BLaER1 treated with 17β-estradiol and CSF1 and Interleukin-3, amounts not matched to agents 10 nM and 100 nM (cell line): ENCODE measurements around the gene HIP1R.

Source experiments
- H3K27ac ChIP-seq, 11 experiments: shearing (Covaris generic); formaldehyde crosslinking; 2 replicates each; pipeline ENCODE4 v1.8.1; 2022
- H3K27me3 ChIP-seq, 11 experiments: shearing (Covaris generic); formaldehyde crosslinking; 2 replicates each; pipeline ENCODE4 v1.8.1; 2022
- H3K36me3 ChIP-seq, 11 experiments: shearing (Covaris generic); formaldehyde crosslinking; 2 replicates each; pipeline ENCODE4 v1.8.1; 2022
- H3K4me1 ChIP-seq, 10 experiments: shearing (Covaris generic); formaldehyde crosslinking; 2 replicates each; pipeline ENCODE4 v1.8.1; 2022
- H3K4me2 ChIP-seq, 11 experiments: shearing (Covaris generic); formaldehyde crosslinking; 2 replicates each; pipeline ENCODE4 v1.8.1; 2022
- H3K4me3 ChIP-seq, 10 experiments: shearing (Covaris generic); formaldehyde crosslinking; 2 replicates each; pipeline ENCODE4 v1.8.1; 2022
- H3K9ac ChIP-seq, 11 experiments: shearing (Covaris generic); formaldehyde crosslinking; 2 replicates each; pipeline ENCODE4 v1.8.1; 2022
- H3K9me3 ChIP-seq, 11 experiments: shearing (Covaris generic); formaldehyde crosslinking; replicated peaks in 1 of 11; 2 replicates each; pipeline ENCODE4 v1.8.1; 2022
- H4K20me1 ChIP-seq, 11 experiments: shearing (Covaris generic); formaldehyde crosslinking; 2 replicates each; pipeline ENCODE4 v1.8.1; 2022
- Cebpa-rat ChIP-seq, 11 experiments: shearing (Covaris generic); IDR thresholded peaks; 2 replicates each; pipeline ENCODE4 v1.8.1; 2022

The HIP1R gene

DNA sequence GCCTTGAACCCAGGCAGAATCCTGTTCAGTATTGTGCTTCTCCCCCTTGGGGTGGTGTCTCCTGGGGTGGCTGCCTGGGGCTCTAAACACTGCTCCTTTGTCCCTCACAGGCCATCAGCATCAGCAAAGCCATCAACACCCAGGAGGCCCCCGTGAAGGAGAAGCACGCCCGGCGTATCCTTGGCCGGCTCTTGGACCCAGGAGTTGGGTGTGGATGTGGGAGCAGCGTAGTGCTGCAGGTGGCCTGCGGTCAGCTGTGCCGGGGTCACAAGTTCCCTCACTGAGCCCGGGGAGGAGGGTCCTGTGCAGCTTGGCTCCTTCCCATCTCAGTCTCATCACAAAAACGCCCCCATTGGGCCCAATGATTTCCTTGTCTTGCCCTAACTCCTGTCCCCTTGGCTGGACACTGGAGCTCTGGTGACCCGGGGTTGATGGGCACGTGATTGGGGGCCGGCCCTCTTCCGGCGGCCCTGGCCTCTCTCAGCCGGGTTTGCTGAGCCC, 12.7 kb downstream of the HIP1R start:
- no peak overlapping the region for H3K4me2 ChIP-seq
- H4K20me1 ChIP-seq: peaks cover 0 to 83% (median 21%) of the 10 kb centered on the region in 11 experiments; a peak in 9 of 22 replicates
- 0 out of 22 replicates have a peak overlapping the region, but pooled peaks of 1 of the 11 experiments have one; percentile 9 for H3K27ac ChIP-seq
- no peak for TF ChIP-seq Cebpa-rat (IDR thresholded peaks at IDR 0.05)
- H3K4me1 ChIP-seq: peaks cover 18 to 62% (median 56%) of the 10 kb centered on the region in 10 experiments
- H3K36me3 ChIP-seq: peaks cover 0 to 49% (median 18%) of the 10 kb centered on the region in 11 experiments; a peak in 11 of 22 replicates
- no peaks in the 10 kb centered on the region for H3K27me3 ChIP-seq
- H3K9me3 ChIP-seq: no peaks in the 10 kb centered on the region
- no peak overlapping the region for H3K4me3 ChIP-seq
- peak overlapping the region in 1 of 11 experiments; percentile 29; a peak in 1 of 22 replicates for H3K9ac ChIP-seq

DNA sequence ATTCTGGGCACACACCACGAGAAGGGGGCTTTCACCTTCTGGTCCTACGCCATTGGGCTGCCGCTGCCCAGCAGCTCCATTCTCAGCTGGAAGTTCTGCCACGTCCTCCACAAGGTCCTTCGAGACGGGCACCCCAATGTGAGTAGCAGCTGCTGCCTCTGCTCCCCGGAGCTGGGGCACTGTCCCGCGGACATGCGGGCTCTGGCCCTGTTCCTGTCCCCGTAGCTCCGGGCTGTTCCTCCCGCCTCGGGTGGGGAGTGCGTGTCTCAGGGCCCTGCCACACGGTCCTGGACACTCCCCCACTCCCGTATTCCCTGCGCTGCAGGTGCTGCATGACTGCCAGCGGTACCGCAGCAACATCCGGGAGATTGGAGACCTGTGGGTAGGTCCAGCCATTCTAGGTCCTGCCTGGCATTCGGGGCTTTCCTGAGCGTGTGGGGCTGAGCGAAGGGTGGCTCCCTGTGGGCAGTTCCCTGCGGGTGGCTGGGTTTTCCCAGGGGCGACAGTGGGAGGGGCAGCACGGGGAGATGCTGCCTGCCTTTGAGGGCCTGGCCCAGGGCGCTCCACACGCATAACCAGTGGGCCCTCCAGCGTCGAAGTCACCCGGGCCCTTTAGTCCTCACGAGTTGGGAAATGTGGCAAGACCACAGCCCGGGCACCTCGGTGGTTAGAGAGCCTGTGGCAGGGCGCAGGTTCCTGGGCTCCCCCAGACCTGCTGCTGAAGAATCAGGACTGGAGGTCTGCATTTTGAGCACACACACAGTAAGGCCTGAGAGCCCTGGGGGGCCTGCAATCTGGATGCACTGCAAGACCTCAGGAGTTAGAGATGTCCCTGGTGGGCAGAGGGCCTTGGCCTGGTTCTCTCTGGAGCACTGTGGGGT, 13.5 kb downstream of the HIP1R start:
- no peak overlapping the region for H3K4me2 ChIP-seq
- H3K36me3 ChIP-seq: peaks cover 0 to 49% (median 18%) of the 10 kb centered on the region in 11 experiments; a peak in 11 of 22 replicates
- no peak overlapping the region for H3K4me3 ChIP-seq
- H3K9ac ChIP-seq: peak overlapping the region in 1 of 11 experiments; percentile 29; a peak in 1 of 22 replicates
- peaks cover 0 to 79% (median 17%) of the 10 kb centered on the region in 11 experiments; a peak in 9 of 22 replicates for H4K20me1 ChIP-seq
- no peak for TF ChIP-seq Cebpa-rat (IDR thresholded peaks at IDR 0.05)
- H3K9me3 ChIP-seq: no peaks in the 10 kb centered on the region
- no peak overlapping the region for H3K27ac ChIP-seq
- H3K4me1 ChIP-seq: peaks cover 16 to 56% (median 48%) of the 10 kb centered on the region in 10 experiments
- H3K27me3 ChIP-seq: no peaks in the 10 kb centered on the region

DNA sequence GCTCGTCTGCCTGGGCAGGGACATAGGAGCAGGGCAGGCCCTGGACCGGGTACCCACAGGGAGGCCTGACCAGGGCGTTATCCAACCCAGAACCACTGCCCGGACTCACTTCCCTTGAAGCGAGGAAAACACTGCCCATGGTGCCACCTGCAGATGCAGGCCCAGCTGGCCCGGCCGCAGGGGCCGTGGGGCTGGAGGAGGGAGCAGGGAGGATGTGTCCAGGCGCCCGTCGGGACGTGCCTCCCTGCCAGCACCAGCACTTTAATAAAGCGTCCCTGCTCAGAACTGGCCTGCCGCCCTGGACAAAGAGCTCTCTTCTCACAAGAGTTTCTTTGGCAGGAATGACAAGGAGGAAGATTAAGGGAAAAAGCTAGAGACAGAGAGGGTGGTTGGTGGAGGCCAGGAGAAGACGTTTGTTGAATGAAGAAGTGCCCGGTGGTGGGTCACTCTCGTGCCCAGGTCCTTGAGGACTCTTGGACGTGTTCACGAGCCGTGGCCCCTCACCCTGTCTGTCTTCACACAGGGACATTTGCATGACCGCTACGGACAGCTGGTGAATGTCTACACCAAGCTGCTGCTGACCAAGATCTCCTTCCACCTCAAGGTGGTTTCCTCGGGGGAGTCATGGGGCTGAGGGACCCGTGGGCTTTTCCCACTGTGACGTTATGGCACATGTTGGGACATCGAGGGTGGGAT, 14.2 kb downstream of the HIP1R start:
- no peak overlapping the region for H3K4me3 ChIP-seq

DNA sequence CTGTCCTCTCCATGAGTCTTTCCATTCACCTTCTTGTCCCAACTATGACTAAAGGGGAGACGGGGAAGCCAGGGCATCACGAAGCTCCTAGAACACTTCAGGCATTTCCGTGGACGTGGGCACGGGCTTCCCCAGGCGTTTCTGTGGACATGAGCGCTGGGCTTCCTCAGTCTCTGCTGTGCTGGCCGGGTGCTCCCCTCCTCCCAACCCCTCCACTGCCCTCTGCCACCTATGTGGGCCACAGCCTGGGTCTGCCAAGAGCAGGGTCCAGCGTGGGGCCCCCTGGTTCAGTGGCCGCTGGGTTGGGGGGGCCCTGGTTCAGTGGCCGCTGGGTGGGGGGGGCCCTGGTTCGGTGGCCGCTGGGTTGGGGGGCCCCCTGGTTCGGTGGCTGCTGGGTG, 14.8 kb downstream of the HIP1R start:
- Histone ChIP-seq H3K27me3 (peaks cover 0 to 7% (median 0%) of the 10 kb centered on the region in 11 experiments; a peak in 3 of 22 replicates), H3K9ac (no peak overlapping the region), H3K4me2 (no peak overlapping the region), H3K4me1 (peaks cover 11 to 53% (median 42%) of the 10 kb centered on the region in 10 experiments), H3K4me3 (no peak overlapping the region), H3K9me3 (no peaks in the 10 kb centered on the region), H4K20me1 (peaks cover 0 to 78% (median 9%) of the 10 kb centered on the region in 11 experiments; a peak in 11 of 22 replicates), H3K27ac (no peak overlapping the region), H3K36me3 (peaks cover 0 to 57% (median 18%) of the 10 kb centered on the region in 11 experiments; a peak in 11 of 22 replicates)
- TF ChIP-seq Cebpa-rat (IDR thresholded peaks at IDR 0.05): no peak

More for the DNA sequence above, 14.2 kb downstream of the HIP1R start:
- Histone ChIP-seq H4K20me1 (peaks cover 0 to 78% (median 9%) of the 10 kb centered on the region in 11 experiments; a peak in 10 of 22 replicates), H3K9me3 (no peaks in the 10 kb centered on the region), H3K4me1 (peaks cover 16 to 53% (median 42%) of the 10 kb centered on the region in 10 experiments), H3K27me3 (0 out of 22 replicates have a peak, but pooled peaks cover 0 to 2% (median 0%) of the 10 kb centered on the region in 11 experiments), H3K27ac (no peak overlapping the region; a peak in 1 of 22 replicates), H3K36me3 (peaks cover 0 to 51% (median 18%) of the 10 kb centered on the region in 11 experiments; a peak in 11 of 22 replicates), H3K9ac (no peak overlapping the region), H3K4me2 (no peak overlapping the region)
- no peak for TF ChIP-seq Cebpa-rat (IDR thresholded peaks at IDR 0.05)

DNA sequence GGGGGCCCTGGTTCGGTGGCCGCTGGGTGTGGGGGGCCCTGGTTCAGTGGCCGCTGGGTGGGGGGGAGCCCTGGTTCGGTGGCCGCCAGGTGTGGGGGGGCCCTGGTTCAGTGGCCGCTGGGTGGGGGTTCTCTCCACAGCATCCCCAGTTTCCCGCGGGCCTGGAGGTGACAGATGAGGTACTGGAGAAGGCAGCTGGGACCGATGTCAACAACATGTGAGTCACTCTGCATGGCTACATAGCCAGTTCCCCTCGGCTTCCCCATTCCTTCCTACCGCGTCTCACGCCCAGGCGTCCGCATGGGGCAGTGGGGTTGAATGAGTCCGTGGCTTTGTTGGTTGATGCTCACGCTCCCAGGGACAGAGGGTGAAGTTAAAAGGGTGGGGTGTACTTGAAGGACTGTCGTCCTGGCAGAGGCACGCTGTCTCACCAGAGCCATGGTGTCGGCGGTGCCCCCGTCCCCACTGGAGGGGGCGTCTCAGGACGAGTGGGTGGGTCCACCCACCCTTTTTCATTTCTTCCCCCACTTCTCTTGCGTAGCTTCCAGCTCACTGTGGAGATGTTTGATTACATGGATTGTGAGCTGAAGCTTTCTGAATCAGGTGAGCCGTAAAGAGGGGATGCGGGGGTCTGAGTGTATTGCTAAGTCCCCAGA, 15.6 kb downstream of the HIP1R start:
- no peaks in the 10 kb centered on the region for H3K9me3 ChIP-seq
- H4K20me1 ChIP-seq: peaks cover 0 to 78% (median 12%) of the 10 kb centered on the region in 11 experiments; a peak in 12 of 22 replicates
- peaks cover 10 to 53% (median 42%) of the 10 kb centered on the region in 10 experiments for H3K4me1 ChIP-seq
- no peak overlapping the region for H3K4me3 ChIP-seq
- H3K27ac ChIP-seq: peak overlapping the region in 1 of 11 experiments; percentile 25; a peak in 1 of 22 replicates
- H3K4me2 ChIP-seq: peak overlapping the region in 8 of 11 experiments; percentile 57 to 85 (median 65); a peak in 10 of 22 replicates
- no peak overlapping the region for H3K9ac ChIP-seq
- peaks cover 0 to 14% (median 0%) of the 10 kb centered on the region in 11 experiments; a peak in 3 of 22 replicates for H3K27me3 ChIP-seq
- no peak for TF ChIP-seq Cebpa-rat (IDR thresholded peaks at IDR 0.05)
- peaks cover 0 to 60% (median 18%) of the 10 kb centered on the region in 11 experiments; a peak in 11 of 22 replicates for H3K36me3 ChIP-seq

DNA sequence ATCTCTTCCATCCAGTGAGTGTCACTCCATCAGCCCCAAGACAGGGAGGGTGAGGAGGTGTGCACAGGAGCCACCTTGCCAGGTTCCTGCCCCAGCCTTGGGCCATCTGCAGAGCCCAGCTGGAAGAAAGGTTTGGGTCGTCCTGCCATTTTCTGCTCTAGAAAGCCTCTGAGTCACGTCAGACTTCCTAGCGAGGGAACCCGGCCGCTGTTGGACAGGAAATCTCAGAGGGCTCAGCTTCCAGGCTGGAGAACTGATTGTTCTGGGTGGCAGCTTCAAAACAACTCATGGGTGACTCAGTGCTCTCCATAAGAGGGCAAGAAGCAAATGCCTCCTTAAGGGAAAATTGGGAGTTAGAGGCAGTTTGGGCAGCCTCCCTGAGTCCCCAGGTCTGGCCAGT, 16.6 kb downstream of the HIP1R start:
- Histone ChIP-seq H3K27me3 (peaks cover 0 to 21% (median 0%) of the 10 kb centered on the region in 11 experiments; a peak in 3 of 22 replicates), H3K4me2 (peak overlapping the region; percentile 55 to 85 (median 65)), H3K4me1 (peaks cover 16 to 52% (median 44%) of the 10 kb centered on the region in 10 experiments), H3K9ac (peak overlapping the region in 4 of 11 experiments; percentile 1 to 12 (median 4); a peak in 2 of 22 replicates), H3K36me3 (peaks cover 0 to 64% (median 18%) of the 10 kb centered on the region in 11 experiments; a peak in 11 of 22 replicates), H3K27ac (peak overlapping the region in 5 of 11 experiments; percentile 2 to 26 (median 22); a peak in 5 of 22 replicates), H3K4me3 (no peak overlapping the region), H4K20me1 (peaks cover 0 to 76% (median 13%) of the 10 kb centered on the region in 11 experiments; a peak in 13 of 22 replicates), H3K9me3 (no peaks in the 10 kb centered on the region)
- TF ChIP-seq Cebpa-rat (IDR thresholded peaks at IDR 0.05): no peak

DNA sequence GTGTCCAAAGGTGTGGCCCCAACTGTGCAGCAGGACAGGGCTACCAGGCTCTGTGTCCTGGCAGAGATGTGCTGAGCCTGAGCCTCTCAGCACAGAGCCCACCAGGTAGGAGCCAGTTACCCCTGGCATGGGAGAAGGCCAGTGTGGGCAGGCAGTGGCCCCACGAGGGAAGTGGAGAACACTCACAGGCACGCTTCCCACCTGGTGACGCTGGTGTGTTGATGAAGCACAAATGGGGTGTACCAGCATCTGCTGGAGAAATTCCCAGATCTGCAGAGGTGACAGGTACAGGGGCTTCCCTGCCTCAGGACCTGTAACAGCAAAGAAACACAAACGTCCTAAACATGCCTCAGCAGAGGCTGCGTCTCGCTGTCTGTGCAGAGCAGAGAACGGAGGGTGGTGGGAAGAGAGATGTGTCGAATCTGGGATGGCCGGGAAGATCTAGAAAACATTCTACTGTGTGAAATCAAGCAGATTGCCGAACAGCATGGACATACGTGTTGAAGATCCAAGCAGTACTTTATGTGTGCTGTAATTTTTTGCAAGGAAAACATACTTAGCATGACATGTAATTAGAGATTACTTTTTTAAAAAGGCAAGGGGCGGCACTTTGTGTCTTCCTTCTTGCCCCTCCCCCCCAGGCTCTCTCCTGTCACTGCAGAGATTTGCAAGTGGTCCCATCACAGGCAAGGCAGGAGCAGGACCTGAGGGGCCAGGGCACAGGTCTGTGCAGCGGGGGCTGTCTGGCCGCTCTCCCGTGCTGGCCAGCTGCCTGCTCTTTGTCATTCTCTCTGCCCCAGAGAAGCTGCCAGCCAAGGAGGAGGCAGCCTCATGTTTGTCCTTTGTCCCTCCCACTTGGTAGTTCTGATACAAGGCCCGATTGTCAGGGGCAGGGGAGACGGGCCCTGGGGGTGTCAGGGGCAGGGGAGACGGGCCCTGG, 17.3 kb downstream of the HIP1R start:
- Histone ChIP-seq H3K27ac (peak overlapping the region in 3 of 11 experiments; percentile 9 to 26 (median 25); a peak in 4 of 22 replicates), H3K4me2 (peak overlapping the region; percentile 55 to 85 (median 65)), H3K36me3 (peaks cover 0 to 70% (median 18%) of the 10 kb centered on the region in 11 experiments; a peak in 12 of 22 replicates), H3K9me3 (no peaks in the 10 kb centered on the region), H4K20me1 (peaks cover 0 to 68% (median 13%) of the 10 kb centered on the region in 11 experiments; a peak in 12 of 22 replicates), H3K4me1 (peaks cover 16 to 51% (median 44%) of the 10 kb centered on the region in 10 experiments), H3K4me3 (no peak overlapping the region), H3K27me3 (peaks cover 0 to 21% (median 0%) of the 10 kb centered on the region in 11 experiments; a peak in 3 of 22 replicates), H3K9ac (0 out of 22 replicates have a peak overlapping the region, but pooled peaks of 4 of the 11 experiments have one; percentile 1 to 12 (median 4))
- no peak for TF ChIP-seq Cebpa-rat (IDR thresholded peaks at IDR 0.05)
